Bronchus fibroblast of lung (primary cell): ENCODE data around the gene LRP6. TPM values are rescaled to one million over a fixed set of nuclear protein-coding genes. Genes with fewer than 3 reads are reported as not detected.

Source experiments
- total RNA-seq: library from RNA; depleted of rRNA; stranded (reverse); fragments of >200 nt; gene quantifications from 2 replicates; pipeline ENCODE4 v1.2.3, GENCODE V29; 2015

Gene LRP6
- total RNA-seq: 7.6 and 7.7 TPM in 2 replicates

GRCh38 chr12:12266873-12267741 is at the start of gene LRP6:
Gene LRP6, minus strand, starts transcription at chr12:12267044. Its CDS starts 309 bp downstream, at chr12:12266735.

GRCh38 chr12:12070674-12071656 is 195.9 kb downstream of the LRP6 start, which contains the start of gene BCL2L14:
Gene BCL2L14, plus strand, starts transcription at chr12:12070939. Its CDS starts 8,367 bp downstream, at chr12:12079306.

Other genes with a start within 250 kb of the LRP6 start
- not detected in 2 replicates for gene BCL2L14, start 196.1 kb downstream of the LRP6 start, total RNA-seq
- gene MANSC1, start 83.2 kb upstream of the LRP6 start, total RNA-seq: 2.4 and 2.5 TPM in 2 replicates
- gene BORCS5, start 90.0 kb upstream of the LRP6 start, total RNA-seq: 12.4 and 22.4 TPM in 2 replicates